Body of pancreas (tissue), 4 donors: Measurements from ENCODE around the gene CHMP1B.

Experiments used
- POLR2A ChIP-seq, 3 donors: fragments of 450-650 bp; IDR thresholded peaks; one replicate each; pipeline ENCODE4 v1.6.1; 2016; ENCODE audit warnings: antibody characterized with exemption in 3 of 3, mild to moderate bottlenecking in 2 of 3
- TF ChIP-seq, protein P1 (sequence below), 7 experiments: fragments of 450-650 bp in 4 of 7; fragments of 200-600 bp in 3 of 7; sonication (generic) in 3 of 7; IDR thresholded peaks; one replicate each; pipeline ENCODE4 v1.5.1; 2016 to 2019; ENCODE audit warnings: antibody characterized with exemption in 7 of 7

- TF ChIP-seq, protein P1, sequence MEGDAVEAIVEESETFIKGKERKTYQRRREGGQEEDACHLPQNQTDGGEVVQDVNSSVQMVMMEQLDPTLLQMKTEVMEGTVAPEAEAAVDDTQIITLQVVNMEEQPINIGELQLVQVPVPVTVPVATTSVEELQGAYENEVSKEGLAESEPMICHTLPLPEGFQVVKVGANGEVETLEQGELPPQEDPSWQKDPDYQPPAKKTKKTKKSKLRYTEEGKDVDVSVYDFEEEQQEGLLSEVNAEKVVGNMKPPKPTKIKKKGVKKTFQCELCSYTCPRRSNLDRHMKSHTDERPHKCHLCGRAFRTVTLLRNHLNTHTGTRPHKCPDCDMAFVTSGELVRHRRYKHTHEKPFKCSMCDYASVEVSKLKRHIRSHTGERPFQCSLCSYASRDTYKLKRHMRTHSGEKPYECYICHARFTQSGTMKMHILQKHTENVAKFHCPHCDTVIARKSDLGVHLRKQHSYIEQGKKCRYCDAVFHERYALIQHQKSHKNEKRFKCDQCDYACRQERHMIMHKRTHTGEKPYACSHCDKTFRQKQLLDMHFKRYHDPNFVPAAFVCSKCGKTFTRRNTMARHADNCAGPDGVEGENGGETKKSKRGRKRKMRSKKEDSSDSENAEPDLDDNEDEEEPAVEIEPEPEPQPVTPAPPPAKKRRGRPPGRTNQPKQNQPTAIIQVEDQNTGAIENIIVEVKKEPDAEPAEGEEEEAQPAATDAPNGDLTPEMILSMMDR (IDR thresholded peaks at IDR 0.05): no peak
- no peak for TF ChIP-seq POLR2A (IDR thresholded peaks at IDR 0.05)
These were observed 10.7 kb upstream of the CHMP1B start for GRCh38 chr18:11840493-11840892.
